Hematopoietic multipotent progenitor cell treated with erythropoietin and hydrocortisone succinate and interleukin-3 and kit ligand, for 15 days (in vitro differentiated cells): ENCODE results near the gene PRF1.
"Not testable (repeated sequence)": the region's sequence is repeated elsewhere in the genome, so short reads cannot be mapped to it uniquely, and the experiment has no call there.

Experiments used
- DNase-seq: peaks from one replicate; pipeline ENCODE4 v3.0.0-alpha.2; 2015; ENCODE audit warnings: low spot score

Gene PRF1

GRCh38 chr10:70602665-70603448 is at the start of gene PRF1:
Gene PRF1, minus strand, starts transcription at chr10:70602741. Its CDS starts 1,839 bp downstream, at chr10:70600902.
- DNase-seq, result no peak

- no peak for DNase-seq
Measured at GRCh38 chr10:70651661-70652060, 49.1 kb upstream of the PRF1 start.

GRCh38 chr10:70650718-70651117 is 48.2 kb upstream of the PRF1 start:
- no peak for DNase-seq

GRCh38 chr10:70650104-70650503 is 47.6 kb upstream of the PRF1 start:
- DNase-seq, result no peak

GRCh38 chr10:70649526-70649925 is 47.0 kb upstream of the PRF1 start:
- DNase-seq, result no peak

GRCh38 chr10:70648427-70648826 is 45.9 kb upstream of the PRF1 start:
- no peak for DNase-seq

DNA sequence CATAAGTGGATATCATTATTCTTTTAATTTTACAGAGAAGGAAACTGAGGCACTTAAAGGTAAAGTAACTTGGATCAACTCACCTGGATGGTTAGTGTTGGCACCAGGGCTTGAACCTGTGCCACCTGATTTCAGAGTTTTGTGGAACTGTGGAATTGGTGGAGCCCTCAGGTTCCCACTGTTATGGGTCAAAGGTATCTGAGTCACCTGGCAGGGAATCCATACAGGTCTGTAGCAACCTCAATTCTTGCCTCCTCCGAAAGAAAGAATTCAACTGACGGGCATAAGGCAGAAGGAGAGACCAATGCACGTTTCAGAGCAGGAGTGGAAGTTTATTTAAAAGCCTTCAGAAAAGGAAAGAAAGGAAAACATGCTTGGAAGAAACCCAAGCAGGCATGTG is 44.5 kb upstream of the PRF1 start:
- DNase-seq, result no peak

GRCh38 chr10:70644959-70645358 is 42.4 kb upstream of the PRF1 start:
- DNase-seq, result not testable (repeated sequence)

GRCh38 chr10:70643272-70643671 is 40.7 kb upstream of the PRF1 start:
- DNase-seq, result not testable (repeated sequence)

DNA sequence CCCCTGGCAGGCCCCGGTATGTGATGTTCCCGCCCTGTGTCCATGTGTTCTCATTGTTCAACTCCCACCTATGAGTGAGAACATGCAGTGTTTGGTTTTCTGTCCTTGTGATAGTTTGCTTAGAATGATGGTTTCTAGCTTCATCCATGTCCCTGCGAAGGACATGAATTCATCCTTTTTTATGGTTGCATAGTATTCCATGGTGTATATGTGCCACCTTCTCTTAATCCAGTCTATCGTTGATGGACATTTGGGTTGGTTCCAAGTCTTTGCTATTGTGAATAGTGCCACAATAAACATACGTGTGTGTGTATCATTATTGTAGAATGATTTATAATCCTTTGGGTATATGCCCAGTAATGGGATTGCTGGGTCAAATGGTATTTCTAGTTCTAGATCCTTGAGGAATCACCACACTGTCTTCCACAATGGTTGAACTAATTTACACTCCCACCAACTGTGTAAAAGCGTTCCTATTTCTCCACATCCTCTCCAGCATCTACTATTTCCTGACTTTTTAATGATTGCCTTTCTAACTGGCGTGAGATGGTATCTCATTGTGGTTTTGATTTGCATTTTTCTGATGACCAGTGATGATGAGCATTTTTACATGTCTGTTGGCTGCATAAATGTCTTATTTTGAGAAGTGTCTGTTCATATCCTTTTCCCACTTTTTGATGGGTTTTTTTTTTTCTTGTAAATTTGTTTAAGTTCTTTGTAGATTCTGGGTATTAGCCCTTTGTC is 37.3 kb upstream of the PRF1 start:
- DNase-seq, result not testable (repeated sequence)

DNA sequence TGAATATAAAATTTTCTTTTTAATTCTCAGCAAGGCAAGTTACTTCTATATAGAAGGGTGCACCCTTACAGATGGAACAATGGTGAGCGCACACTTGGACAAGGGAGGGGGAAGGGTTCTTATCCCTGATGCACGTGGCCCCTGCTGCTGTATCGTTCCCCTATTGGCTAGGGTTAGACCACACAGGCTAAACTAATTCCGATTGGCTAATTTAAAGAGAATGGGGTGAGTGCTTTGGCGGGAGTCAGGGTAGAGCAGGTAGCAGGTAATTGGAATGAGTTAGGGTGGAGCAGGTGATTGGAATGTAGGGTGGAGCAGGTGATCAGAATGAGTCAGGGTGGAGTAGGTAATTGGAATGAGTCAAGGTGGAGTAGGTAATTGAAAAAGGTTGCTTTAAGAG is 32.0 kb upstream of the PRF1 start:
- not testable (repeated sequence) for DNase-seq

GRCh38 chr10:70634011-70634410 is 31.5 kb upstream of the PRF1 start:
- DNase-seq, result no peak

DNA sequence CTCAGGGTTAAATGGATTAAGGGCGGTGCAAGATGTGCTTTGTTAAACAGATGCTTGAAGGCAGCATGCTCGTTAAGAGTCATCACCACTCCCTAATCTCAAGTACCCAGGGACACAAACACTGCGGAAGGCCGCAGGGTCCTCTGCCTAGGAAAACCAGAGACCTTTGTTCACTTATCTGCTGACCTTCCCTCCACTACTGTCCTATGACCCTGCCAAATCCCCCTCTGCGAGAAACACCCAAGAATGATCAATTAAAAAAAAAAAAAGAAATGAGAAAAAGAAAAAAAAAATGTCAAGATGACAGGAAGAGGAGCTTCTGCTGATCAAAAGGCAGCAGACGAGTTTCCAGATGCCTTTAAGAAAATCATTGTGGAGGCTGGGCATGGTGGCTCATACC is 29.2 kb upstream of the PRF1 start:
- DNase-seq, result not testable (repeated sequence)

- no peak for DNase-seq
Measured at GRCh38 chr10:70629338-70629737, 26.8 kb upstream of the PRF1 start.

DNA sequence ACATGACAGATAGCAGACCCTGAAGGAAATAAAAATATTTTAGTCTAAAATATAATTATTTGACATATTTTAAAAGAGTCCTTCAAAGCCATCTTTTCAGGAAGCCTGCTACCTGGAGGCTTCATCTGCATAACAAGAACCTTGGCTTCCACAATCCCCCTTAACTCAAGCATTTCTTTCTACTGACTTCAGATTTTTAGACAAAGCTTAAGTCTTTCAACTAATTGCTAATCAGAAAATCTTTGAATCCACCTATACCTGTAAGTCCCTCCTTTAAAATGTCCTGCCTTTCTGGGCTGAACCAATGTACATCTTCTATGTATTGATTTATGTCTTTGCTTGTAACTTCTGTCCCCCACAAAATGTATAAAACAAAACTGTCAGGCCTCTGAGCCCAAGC is 23.5 kb upstream of the PRF1 start:
- no peak for DNase-seq

DNA sequence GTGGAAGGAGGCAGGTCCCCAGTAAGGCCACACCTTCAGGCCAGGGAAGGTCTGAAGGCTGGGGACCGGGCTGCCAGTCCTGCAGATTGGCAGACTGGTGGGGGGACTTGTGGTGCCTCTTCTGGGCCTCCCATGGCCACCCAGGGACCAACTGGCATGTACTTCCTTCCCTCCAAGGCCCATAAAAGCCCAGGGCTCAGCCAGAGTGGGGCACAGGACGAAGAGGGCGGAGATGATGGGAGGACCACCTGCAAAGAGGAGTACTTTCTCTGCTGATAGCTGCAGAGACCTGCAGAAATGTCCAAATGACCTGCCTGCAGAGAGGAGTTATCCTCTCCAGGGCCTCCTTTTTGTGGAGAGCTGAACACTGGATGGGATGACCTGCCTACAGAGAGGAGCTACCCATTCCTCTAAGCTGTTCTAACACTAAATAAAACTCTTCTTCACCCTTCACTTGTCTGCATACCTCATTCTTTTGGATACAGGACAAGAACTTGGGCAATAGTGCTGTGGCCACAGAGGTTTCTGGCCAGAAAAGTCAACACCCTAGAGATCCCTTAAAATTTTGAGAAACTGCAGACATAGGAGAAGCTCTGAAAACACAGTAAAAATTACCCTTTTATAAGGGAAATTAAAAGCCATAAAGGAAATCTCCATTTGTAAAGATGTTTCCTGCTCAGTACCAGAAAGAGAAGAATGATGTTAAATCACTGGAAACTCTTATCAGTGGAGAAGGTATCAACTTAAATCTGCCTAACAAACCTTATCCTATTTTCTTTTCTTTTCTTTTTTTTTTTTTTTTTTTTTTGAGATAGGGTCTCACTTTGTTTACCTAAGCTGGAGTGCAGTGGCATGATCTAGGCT is 20.7 kb upstream of the PRF1 start:
- DNase-seq, result no peak

- no peak for DNase-seq
Measured at GRCh38 chr10:70622541-70622940, 20.0 kb upstream of the PRF1 start.

DNA sequence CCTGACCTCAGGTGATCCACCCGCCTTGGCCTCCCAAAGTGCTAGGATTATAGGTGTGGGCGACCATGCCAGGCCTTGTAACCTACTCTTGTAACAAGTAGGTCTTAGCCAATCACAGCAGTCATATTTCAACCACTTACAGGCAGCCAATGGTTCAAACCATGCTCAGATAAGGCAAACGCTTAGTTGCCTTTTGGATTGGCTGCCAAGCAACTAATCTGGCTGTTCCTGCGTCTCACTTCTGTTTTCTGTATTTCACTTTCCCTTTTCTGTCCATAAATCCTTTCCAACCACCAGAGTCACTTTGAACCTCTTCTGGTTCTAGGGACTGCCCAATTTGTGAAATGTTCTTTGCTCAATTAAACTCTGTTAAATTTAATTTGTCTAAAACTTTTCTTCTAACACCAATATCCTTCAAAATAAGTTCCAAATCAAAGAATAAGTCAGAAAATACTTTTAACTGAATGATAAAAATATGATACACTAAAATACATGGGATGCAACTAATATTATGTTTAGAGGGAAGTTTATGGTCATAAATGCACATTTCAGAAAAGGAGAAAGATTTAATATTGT is 19.1 kb upstream of the PRF1 start:
- no peak for DNase-seq

DNA sequence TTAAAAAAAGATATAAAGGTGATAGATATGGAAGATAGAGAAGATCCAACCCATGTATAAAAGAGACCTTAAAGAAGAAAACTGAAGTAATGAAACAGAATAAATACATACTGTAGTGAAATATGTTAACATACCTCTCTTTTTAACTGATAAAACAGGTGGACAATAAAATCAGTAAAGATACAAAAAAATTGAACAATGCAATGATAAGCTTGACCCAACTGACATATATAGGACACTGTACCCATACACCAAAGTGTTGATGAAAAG is 17.4 kb upstream of the PRF1 start:
- no peak for DNase-seq

DNA sequence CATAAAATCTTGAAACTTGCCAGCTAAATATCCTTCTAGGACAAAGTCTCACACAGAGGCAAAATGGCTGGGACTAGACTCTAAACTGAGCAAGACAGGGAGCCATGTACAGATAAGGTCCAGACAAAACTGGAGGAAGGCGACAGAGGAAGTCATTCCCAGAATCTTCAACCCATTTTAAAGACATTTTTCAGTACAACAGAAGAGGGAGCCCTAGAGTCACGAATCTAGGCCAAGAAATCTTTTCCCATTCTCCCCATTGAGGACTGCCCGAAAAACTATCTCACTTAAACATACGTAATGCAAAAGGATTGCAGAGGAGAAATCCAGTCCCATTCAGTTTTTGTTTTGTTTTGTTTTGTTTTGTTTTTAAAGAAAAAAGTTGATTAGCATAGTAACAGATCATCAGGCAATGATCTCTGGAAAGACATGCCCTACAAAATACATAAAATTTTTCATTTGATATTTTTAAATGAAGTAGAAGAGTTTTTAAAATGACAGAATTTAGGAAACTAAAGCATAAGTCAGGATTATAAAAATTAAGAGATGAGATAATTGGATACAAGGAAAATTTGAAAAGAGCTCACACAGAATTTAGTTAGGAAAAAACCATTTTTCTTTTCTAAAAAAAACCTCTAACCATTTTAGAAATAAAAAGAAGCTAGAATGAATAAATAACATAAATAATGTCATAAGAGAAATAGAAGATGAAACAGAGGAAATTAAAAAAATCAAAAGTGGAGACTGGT is 16.9 kb upstream of the PRF1 start:
- DNase-seq, result peak; percentile 10

DNA sequence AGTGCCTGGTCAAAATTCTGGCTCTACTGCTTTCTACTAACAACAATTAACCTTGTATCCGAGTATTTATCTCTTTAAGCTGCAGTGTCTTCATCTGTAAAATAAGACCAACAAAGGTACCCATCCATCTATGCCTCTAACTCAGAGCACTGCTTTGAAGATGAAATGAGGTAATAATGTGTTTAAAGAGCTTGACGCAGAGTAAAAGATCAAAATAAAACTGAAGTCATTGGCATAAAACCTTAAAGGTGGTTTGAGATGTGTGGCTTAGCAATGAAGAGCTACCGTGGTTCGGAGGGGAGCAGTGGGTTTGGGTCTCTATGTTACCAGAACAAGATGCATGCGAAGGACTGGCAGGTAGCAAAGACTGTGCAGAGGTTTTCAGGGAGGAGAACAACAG is 16.1 kb upstream of the PRF1 start:
- no peak for DNase-seq
